Ecto neural progenitor cell (in vitro differentiated cells): ENCODE measurements around the gene TMEM131.

ENCODE experiments used
- DNase-seq: peaks from one replicate; pipeline ENCODE4 v3.0.0-alpha.2; 2018; ENCODE audit warnings: low spot score

The TMEM131 gene

DNA sequence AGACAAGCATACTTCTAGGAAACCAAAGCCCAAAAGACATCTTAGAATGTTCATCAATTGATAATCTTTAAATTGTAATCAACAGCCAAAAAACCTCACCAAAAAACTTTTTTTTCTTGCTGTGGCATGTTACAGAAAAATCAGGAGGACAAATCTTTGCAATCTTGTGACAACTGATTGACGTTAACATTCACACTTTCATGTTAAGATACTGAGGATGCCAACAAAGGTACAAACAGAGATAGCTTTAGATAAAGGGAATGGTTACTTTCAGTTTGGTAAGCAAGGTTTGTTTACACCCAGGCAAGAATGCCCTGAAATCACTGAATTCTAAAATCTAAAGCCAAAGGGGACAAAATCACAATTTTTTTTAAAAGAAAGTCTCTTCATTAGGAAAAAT lies 190.0 kb downstream of the TMEM131 start:
- DNase-seq: no peak

DNA sequence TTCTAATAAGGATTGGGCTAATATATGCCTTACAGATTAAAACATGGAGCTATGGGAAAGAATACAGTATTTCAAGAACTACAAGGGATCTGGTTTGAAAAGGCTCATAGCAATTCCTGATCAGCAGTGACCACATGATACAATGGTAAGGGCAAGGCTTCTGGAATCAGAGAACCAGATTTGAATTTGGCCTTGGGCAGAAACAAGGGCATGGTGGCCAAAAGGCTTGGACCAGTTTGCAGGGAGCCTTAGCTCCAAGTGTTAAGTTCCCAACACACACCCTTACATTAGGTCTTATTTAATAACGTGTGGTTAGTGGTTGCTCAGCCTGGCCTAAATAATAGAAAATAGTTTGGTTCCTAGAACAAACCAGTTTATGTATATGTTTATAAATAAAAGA lies 194.7 kb downstream of the TMEM131 start:
- DNase-seq: no peak

DNA sequence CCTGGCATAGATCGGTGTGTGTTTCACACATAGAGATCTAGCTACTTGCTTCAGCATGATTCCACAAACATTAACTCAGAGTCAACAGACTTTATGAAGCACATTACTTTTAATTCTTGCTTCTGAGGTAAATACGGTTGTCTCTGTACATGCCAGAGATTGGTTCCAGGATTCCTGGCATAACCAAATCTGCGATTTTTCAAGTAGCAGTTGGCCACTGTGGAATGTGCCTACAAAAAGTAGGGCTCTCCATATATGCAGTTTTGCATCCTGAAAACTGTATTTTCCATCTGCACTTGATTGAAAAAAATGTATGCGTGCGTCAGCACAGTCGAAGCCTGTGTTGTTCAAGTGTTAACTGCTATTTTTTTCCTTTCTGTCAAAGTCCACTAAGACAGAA lies 197.3 kb downstream of the TMEM131 start:
- no peak for DNase-seq

DNA sequence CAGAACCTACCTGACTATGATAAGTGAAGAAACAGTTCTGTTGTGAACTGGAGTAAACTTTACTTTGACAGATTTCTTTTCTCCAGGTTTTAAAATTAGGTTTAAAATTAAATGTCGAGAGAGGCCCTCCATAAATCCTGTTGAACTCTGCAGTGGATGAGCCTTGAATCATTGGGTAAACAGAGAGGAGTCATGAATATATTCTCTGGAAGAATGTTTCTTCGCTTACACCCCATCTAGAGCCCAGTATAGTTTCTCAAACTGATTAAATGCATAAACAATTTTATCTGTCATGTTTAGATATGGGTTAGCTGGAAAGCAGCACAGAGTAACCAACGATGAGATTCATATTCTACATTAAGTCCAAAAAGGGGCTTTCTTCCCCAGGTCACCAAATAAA lies 198.4 kb downstream of the TMEM131 start:
- DNase-seq: no peak

DNA sequence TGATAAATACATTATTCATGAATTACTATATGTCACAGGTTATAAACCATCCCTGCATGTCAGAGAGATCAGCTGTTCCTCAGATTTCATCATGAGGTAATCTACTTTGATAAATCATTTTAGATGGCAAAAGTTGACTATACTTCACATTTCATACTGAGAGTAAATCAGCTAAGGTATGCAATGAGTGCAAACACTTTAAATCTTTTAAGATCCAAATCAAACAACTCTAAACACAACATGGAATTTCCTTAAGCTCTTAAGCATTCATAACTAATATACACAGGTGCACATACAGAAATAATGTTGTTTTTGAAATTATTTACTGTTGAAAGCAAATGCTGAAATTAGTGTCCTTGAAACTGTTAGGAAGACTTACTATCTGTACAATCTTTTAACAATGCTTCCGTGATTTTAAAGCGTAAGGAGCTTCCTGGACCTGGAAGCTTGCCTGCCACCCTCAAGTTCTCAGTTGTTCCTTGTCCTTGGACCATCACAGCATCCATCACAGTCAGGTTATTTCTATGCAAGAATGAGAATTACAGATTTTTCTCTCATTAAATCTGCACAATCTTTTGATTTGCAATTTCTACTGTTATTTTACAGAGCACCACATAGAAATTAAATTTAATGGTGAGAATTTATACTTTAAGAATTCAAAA lies 199.2 kb downstream of the TMEM131 start:
- DNase-seq: no peak

DNA sequence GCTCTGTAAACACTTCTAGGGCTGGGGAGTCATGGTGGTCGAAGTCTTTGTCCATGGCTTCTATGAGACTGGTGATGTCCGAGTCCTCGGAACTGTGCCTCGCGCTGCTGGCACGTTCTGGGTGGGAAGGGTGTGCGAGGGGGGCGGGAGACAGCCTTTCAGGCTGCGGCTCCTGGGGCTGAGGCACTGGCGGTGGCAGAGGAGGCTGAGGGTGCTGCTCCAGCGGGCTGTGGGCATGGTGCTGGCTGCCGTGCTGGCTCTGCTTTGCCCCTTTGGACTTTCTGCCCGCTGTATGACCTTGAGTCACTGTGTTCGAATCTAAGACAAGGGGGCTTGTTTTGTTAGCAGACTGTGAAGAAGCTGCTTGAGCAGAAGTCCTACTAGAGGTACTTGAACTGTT lies 203.3 kb downstream of the TMEM131 start:
- DNase-seq: no peak

DNA sequence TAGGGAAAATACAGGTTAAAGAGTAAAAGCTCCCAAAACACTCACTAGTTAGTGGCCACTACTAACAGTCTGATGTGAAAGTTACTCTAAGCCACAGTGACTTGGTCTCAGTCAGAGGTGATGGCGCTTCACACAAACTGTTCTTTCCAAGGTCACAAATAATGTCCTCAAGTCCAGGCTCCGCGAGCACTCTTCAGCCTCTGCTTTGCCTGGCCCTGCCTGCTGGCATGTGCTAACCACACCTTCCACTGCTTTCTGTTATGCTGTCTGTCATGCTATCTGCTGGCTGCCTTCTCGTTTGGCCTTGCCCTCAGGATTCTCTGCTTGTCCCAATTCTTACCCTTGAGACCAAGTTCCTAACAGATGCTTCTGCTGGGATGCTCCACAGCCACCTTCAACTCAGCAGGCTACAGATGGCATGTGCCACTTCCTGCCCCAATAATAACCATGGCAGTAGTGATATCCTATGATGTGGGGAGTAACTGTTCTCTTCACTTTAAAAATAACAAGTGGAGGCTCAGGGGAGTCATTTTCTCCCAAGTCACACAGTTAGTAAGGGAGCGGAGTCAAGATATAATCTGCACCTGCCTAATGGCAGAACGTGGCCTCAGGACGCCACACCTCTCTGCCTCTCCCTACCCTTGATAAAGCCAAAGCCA lies 206.6 kb downstream of the TMEM131 start:
- no peak for DNase-seq

DNA sequence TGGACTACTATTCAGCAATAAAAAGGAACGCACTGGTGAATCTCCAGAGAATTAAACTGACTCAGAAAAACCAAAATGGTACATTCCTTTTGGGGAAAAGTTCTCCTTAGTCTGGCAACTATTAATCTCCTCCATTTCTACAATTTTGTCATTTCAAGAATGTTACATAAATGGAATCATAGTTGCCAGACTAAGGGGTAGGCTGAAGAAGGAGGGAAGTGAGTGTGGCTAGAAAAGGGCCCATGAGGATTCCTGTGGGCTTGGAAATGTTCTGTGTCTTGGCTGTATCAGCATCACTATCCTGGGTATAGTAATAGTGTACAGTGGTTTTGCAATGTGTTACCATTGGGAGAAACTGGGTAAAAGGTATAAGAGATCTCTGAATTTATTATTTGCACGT lies 209.9 kb downstream of the TMEM131 start:
- DNase-seq: no peak

DNA sequence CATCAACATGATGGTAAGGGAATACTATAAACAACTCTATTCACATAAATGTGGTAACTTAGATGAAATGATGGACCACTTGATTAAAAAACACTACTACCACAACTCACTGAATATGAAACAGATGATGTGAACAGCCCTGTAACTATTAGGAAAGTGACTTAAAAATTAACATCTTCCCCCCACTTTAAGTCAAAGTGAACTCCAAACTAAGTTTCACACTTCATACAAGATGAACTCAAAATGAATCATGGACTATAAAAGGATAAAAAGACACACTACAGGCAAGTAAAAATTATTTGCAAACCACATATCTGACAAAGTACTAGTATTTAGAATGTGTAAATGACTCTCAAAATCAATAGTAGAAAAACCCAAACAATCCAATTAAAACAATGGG lies 210.8 kb downstream of the TMEM131 start:
- DNase-seq: no peak

DNA sequence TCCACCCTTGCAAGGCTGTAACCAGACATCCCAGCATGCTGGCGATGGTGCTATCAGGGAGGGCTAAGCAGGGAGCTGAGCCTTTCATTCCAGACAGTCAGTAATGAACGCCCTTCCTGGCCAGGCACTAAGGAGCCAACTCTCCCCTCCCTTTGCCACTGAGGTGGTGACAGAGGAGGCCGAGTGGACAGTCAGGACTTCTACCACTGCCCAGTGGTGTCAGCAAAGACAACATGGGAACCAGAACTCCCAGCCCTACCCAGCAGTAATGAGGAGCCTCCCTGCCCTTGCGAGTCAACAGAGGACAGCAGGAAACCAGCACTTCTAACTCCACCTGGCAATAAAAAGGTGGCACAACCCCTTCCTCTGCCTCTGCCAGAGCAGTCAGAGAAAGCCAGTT lies 213.8 kb downstream of the TMEM131 start:
- no peak for DNase-seq

DNA sequence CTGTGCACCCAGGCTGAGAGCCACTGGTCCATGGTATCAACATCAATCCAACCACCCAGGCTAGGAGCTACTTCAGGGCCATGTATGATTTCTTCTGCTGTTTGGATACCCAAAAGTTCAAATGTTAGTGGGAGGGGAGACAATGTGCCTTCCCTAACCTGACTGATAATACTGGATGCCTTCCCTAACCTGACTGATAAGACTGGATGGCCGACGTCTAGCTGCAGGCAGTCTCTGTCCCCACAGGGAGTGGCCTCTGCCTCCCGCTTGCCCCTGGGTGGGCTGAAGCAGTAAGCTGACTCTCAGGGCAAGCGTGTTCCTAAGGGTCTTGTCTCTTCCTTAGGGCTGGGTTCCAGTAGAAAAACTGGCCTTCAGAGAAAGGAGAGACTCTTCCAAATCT lies 216.6 kb downstream of the TMEM131 start:
- DNase-seq: no peak

DNA sequence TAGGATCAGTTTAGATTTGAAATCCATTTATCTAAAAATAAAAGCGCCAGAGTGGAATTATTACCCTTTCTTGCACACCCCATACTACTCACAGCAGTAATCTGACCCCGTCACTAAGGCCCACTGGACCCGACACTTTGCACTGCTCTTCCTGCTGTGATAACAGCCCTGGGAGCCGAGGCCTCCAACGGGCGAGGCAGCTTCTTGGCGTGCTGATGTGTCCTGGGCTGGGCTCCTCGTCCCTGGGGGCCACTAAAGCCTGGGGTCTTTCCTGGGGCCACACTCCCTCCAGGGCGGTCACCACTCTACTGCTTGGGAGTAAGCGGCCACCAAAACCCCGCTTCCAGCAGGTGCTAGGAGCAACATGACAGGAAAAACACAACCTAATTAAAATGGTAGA lies 220.7 kb downstream of the TMEM131 start:
- no peak for DNase-seq

DNA sequence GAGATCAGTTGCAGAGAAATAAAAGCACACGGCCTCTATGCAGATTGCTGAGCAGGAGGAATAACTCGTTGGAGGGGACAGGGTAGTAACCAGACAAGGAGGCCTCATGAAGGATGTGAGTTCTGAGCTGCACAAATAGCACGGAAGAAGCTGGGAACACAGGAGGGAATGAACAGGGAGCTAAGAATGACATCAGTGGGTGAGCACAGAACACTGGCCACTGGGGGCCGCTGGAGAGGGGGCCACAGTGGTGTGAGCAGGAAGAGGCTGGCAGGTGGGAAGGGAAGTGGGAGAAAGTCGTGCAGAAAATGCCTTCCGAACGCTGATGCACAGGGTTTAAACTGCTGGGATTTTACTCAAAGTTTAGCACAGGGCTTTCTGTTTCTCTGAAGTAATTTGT lies 221.3 kb downstream of the TMEM131 start:
- DNase-seq: no peak

DNA sequence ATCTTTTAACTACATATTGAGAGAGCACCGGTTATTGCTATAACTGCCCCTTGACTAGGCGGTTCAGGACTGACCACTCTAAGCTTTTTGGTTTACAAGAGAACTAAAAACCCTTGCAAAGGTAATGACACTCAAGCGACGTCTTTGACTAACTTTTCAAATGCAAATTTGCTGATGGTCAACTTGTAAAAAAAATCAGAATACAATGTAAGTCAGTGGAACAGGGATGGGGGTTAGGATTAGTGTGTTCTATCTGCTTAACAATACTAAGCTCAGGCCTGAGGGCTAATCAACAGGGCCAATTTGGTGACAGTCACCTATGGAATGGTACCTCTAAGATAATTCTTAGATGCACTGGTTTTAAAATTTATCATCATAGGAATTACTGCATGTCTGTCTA lies 225.3 kb downstream of the TMEM131 start:
- no peak for DNase-seq

DNA sequence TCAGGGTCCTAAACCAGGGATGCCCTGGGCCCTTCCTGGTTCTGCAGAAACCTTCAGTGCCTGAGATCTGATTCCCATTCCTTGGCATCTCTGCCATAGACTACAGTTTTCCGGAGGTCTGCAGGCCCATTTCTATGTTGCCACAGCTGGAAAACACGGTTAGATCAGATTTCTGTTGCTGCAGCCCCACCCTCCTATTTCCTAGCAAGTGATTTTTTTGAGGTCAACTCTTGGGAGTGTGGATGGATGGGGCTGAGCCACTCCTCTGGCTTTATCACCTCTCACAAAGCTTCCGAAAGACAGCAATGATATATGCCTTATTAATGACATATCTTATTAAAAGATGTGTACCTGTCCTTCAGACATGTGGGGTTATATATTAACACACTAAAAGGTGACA lies 226.0 kb downstream of the TMEM131 start:
- DNase-seq: no peak

DNA sequence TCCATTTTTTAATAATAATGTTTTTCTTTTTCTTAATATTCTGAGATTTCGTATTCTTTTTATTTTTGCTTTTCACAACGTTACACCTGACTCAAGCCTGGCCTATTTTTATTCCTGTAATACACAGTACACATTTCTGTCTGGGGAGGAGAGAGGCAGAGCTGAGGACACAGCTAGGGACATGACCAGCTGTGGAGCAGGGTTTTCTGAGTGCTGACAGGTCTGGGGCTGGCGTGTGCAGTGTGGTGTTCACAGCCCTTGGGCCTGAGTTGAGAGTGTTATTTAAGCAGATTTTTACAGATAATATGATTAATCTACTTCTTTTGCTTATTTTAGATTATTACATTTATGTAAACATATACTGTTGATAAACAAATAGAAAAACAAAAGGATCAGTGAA lies 226.4 kb downstream of the TMEM131 start:
- no peak for DNase-seq

DNA sequence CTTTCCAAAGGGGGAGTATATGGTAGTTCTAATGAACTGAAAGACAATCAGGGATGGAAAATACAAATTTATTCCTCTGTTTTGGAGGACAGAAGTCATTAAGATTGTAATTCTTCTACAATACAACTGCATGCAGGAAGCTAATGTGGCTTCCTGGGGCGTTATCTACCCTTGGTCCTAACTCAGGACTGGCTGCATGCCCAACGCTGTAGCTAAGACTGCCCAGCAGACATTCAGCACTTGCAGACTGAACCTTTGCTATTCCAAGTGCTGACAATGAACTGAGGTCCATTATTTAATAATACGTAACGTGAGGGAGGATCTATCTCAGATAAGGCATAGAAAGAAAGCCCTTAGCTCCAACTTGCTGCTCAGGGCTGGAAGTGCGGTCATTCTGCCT lies 229.2 kb downstream of the TMEM131 start:
- DNase-seq: no peak

DNA sequence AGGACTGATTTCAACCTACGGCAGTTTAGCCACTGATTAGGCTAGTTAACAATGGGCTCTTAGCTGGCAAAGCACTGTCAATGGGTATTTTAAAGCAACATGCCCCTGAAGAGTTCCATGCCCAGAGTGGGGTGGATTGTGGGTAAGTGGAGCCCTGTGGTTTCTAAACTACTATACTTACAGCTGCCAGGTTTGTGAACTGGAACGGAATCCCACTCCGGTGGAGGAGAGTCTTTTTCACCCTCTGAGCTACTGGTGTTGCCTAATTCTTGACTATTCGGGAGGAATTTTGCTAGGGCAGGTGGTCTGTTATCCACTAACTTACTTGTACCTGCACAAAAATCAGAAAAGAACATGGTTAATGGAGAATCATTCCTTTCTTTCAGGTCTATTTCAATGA lies 229.8 kb downstream of the TMEM131 start:
- no peak for DNase-seq

DNA sequence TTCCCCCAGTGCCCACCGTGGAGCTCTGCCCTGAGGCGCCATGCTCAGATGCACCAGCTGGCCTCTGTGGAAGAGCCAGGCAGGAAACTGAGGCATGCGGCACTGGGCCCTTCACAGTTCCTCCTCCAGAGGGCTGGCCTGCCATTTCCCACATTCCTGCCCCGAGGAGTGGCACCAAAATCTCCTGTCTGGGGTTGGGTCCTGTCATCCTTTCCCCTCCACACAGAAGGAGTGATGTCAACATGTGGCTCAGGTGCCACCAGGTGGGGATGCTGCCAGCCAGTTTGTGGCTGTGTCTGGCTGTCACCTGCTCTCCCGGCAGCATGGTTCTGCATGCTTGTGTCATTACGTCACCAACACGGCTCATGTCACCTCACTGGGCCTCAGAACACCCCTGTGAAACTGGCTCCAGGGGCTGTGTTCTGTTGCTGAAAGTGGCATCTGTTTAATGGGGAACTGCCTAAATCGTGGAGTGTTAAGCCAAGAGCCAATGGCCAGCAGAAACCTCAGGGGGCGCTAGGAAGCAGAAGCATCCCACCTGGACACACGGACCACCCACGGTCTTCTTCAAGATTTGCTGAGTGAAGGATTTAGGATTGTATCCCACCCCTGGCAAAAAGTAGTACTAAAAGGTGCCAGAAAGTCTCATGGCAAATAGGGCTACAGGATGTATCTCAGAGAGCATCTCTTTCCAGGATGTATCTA lies 231.0 kb downstream of the TMEM131 start:
- no peak for DNase-seq

DNA sequence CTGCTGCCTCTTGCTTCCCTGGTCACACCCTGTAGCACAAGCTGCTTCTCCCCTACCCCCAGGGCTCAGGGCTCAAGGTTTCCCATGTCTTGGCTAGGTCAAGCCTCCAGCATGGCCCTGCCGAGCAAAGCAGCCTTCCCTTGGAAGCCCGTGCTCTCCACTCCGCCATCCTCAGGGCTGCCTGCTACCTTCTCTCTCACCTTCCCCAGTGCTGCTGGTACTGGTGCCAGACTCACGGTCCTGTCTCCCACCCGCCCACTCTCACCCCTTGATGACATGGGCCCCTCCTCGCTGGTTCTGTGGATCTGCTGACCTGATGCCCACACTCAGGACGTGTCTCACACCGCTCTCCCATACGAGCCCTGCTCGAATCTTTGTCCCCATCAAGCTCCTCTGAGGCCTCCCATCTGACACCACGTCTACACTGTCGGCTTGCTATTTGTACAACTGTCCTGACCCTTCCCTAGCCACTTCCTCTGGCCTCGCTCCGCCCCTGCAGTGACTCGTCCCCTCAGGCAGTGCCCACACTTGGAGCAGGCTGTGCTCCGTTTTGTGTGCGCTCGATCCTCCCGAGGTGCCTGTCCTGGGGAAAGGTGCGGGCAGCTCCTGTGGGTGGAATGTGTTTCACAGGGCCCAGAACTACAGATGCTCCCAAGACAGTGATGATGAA lies 232.4 kb downstream of the TMEM131 start:
- no peak for DNase-seq

DNA sequence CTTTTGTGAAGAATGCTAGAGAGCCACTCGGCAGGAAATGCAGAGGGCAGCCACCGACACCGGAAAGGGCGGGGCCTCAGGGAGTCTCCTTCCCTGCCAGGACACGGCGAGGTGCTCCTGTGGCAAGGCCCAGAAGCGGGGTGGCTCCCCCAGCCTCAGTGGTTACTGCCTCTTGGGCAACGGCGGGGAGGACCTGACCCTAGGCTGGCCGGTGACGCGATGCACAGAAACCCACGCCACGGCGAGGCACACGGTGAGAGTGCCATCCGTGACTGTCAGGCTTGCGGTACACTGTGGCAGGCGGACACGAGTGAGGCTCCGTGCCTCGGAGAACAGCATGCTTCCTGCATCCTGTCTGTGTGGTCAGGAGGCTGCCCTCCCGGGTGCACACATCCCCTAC lies 234.6 kb downstream of the TMEM131 start:
- no peak for DNase-seq

DNA sequence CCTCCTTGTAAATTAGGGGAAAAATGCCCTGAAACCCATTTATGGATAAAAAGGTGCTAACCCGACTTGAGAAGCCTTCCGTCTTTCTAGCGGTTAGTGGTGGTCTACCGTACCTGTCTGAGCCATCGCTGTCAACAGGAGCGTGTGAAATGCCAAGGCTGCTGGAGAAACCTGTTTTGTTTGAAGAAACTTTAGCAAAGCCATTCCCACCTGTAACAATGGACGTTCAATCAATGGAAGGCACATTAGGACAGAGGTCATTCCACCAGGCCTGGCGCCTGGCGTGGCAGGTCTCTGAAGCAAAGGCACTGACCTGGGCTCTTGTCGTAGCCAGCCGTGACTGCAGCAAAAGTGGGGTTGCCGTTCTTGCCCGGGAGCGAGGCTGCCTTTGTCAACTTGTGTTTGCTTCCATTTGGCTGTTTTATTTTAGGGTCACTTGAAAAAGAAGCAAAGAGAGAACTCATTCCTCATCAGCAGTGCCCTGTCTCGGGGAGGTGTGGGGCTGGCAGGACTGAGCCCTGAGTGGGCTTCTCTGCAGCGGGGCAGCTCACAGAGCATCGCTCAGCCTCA lies 235.2 kb downstream of the TMEM131 start:
- DNase-seq: no peak
